ENCODE results near the gene CC2D2B.

GRCh38 chr10:95907456-95908253, at the start of gene CC2D2B:
- no peak for TF ChIP-seq CREB5 (CRISPR knock-in tag; IDR thresholded peaks at IDR 0.05; ENCODE audit: low read depth)
- TF ChIP-seq ZNF8 (CRISPR knock-in tag; IDR thresholded peaks at IDR 0.05) = no peak
- TF ChIP-seq ZFP30 (CRISPR knock-in tag; IDR thresholded peaks at IDR 0.05) = no peak
- TF ChIP-seq PATZ1 (CRISPR knock-in tag; IDR thresholded peaks at IDR 0.05; ENCODE audit: borderline replicate concordance) = no peak
- TF ChIP-seq BACH2 (CRISPR knock-in tag; IDR thresholded peaks at IDR 0.05; ENCODE audit: borderline replicate concordance) = no peak

All from SK-N-SH treated with all-trans-retinoic acid at 6 μM for 48 hours (cell line).